Activated naive CD8-positive, alpha-beta T cell treated with anti-CD3 and anti-CD28 coated beads, Interleukin-2, amount 50 U/mL, for 16 hours (primary cell): Measurements from ENCODE around the gene ZNF747.
"Not testable (repeated sequence)": the region's sequence is repeated elsewhere in the genome, so short reads cannot be mapped to it uniquely, and the experiment has no call there.

Experiments used
- DNase-seq: peaks from one replicate; pipeline ENCODE4 v3.0.0-alpha.2; 2020; ENCODE audit warnings: low read depth, low spot score

ZNF747 gene

GRCh38 chr16:30557957-30558788, 23.5 kb upstream of the ZNF747 start, which contains the start of gene ZNF764:
Gene ZNF764 (minus strand): TSS chr16:30558374. CDS start chr16:30558182, 192 bp downstream.
- peak; percentile 93 for DNase-seq

GRCh38 chr16:30557707-30557956, 23.0 kb upstream of the ZNF747 start:
- no peak for DNase-seq

- no peak for DNase-seq
These were observed 21.4 kb upstream of the ZNF747 start for GRCh38 chr16:30556125-30556473.

- DNase-seq = no peak
These were observed 20.9 kb upstream of the ZNF747 start for GRCh38 chr16:30555315-30556124.

- no peak for DNase-seq
These were observed 20.1 kb upstream of the ZNF747 start for GRCh38 chr16:30554557-30555314.

GRCh38 chr16:30553393-30553899, 18.8 kb upstream of the ZNF747 start:
- DNase-seq = no peak

- DNase-seq = no peak
These were observed 18.3 kb upstream of the ZNF747 start for GRCh38 chr16:30552956-30553355.

GRCh38 chr16:30551781-30552180, 17.1 kb upstream of the ZNF747 start:
- DNase-seq = no peak

- DNase-seq = no peak
These were observed 14.0 kb upstream of the ZNF747 start for GRCh38 chr16:30548416-30549253.

- no peak for DNase-seq
These were observed 11.5 kb upstream of the ZNF747 start for GRCh38 chr16:30546115-30546514.

- DNase-seq = no peak
These were observed 8.4 kb upstream of the ZNF747 start for GRCh38 chr16:30543067-30543466.

- no peak for DNase-seq
These were observed 7.1 kb upstream of the ZNF747 start for GRCh38 chr16:30541502-30542329.

- DNase-seq = not testable (repeated sequence)
These were observed 6.3 kb upstream of the ZNF747 start for GRCh38 chr16:30540916-30541464.

- not testable (repeated sequence) for DNase-seq
These were observed 5.4 kb upstream of the ZNF747 start for GRCh38 chr16:30539986-30540526.

GRCh38 chr16:30539000-30539964, 4.6 kb upstream of the ZNF747 start:
- DNase-seq = no peak

GRCh38 chr16:30536391-30537024, 1.9 kb upstream of the ZNF747 start:
- not testable (repeated sequence) for DNase-seq

- peak; percentile 21 for DNase-seq
These were observed 1.1 kb upstream of the ZNF747 start for GRCh38 chr16:30535777-30536190.
